ENCODE data around the gene RPP40.
"Not testable (repeated sequence)": the region's sequence is repeated elsewhere in the genome, so short reads cannot be mapped to it uniquely, and the experiment has no call there.

RPP40 gene

GRCh38 chr6:5014072-5014561 is 10.3 kb upstream of the RPP40 start:
- no peak for DNase-seq

GRCh38 chr6:5012519-5012918 is 8.7 kb upstream of the RPP40 start:
- DNase-seq: no peak

GRCh38 chr6:5011346-5011745 is 7.5 kb upstream of the RPP40 start:
- no peak for DNase-seq

- DNase-seq: no peak
Measured at GRCh38 chr6:5007531-5007930, 3.7 kb upstream of the RPP40 start.

- DNase-seq: no peak
Measured at GRCh38 chr6:5006222-5006621, 2.4 kb upstream of the RPP40 start.

GRCh38 chr6:5005038-5005433 is 1.2 kb upstream of the RPP40 start:
- not testable (repeated sequence) for DNase-seq

GRCh38 chr6:5004373-5005037 is 668 bp upstream of the RPP40 start:
- no peak for DNase-seq

GRCh38 chr6:4999586-4999985 is 4.3 kb downstream of the RPP40 start:
- no peak for DNase-seq

GRCh38 chr6:4997862-4998261 is 6.0 kb downstream of the RPP40 start:
- no peak for DNase-seq

GRCh38 chr6:4994741-4995140 is 9.1 kb downstream of the RPP40 start:
- DNase-seq: no peak

GRCh38 chr6:4987432-4987831 is 16.4 kb downstream of the RPP40 start:
- no peak for DNase-seq

GRCh38 chr6:4986999-4987398 is 16.8 kb downstream of the RPP40 start:
- DNase-seq: no peak

- no peak for DNase-seq
Measured at GRCh38 chr6:4983322-4983721, 20.5 kb downstream of the RPP40 start.

GRCh38 chr6:4981761-4982160 is 22.1 kb downstream of the RPP40 start:
- DNase-seq: no peak

- no peak for DNase-seq
Measured at GRCh38 chr6:4979426-4979825, 24.4 kb downstream of the RPP40 start.

- no peak for DNase-seq
Measured at GRCh38 chr6:4977468-4977867, 26.4 kb downstream of the RPP40 start.

- DNase-seq: no peak
Measured at GRCh38 chr6:4975506-4975905, 28.3 kb downstream of the RPP40 start.

GRCh38 chr6:4974962-4975361 is 28.9 kb downstream of the RPP40 start:
- no peak for DNase-seq

- no peak for DNase-seq
Measured at GRCh38 chr6:4973982-4974745, 29.7 kb downstream of the RPP40 start.

- no peak for DNase-seq
Measured at GRCh38 chr6:4973415-4973814, 30.4 kb downstream of the RPP40 start.

GRCh38 chr6:4972438-4972837 is 31.4 kb downstream of the RPP40 start:
- DNase-seq: no peak

- DNase-seq: no peak
Measured at GRCh38 chr6:4971851-4972250, 32.0 kb downstream of the RPP40 start.

GRCh38 chr6:4970739-4971395 is 33.0 kb downstream of the RPP40 start:
- no peak for DNase-seq
